LoVo (cell line): Measurements from ENCODE around the gene POLR2H.
A peak's percentile ranks its signal among the peaks of the same experiment; 100 is the strongest.

Source experiments
- DNase-seq: peaks from one replicate; pipeline ENCODE4 v3.0.0-alpha.2; 2016; ENCODE audit warnings: low spot score

Gene POLR2H

DNA sequence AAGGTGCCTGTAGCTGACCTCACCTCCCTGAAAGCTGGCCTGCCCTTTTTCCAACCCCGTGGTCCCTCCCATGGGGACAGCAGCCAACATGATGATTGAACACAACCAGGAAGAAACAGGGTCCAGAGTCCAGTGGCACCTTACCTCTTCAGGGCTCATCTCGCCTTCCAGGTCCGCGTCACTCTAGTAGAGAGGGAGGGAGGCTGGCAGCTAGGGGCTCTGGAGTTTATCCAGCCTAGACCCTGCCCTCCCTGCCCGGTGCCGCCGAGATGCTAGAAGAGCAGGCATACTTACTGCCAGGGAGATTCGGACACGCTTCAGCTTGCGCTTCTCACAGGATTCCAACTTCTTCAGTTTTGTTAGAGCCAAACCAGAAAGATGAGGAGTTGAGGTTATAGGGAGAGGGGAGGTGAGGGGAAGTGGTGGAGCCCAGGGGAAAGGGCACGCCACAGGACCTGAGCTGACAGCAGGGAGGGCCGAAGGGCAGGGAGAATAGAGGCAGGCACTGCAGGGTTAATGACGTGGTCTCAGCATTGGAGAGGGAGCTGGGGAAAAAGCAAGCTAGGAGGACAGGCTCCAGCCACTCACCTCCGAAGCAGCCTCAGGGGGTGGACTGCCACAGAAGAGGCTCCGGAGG is 9.2 kb upstream of the POLR2H start:
- DNase-seq: no peak

DNA sequence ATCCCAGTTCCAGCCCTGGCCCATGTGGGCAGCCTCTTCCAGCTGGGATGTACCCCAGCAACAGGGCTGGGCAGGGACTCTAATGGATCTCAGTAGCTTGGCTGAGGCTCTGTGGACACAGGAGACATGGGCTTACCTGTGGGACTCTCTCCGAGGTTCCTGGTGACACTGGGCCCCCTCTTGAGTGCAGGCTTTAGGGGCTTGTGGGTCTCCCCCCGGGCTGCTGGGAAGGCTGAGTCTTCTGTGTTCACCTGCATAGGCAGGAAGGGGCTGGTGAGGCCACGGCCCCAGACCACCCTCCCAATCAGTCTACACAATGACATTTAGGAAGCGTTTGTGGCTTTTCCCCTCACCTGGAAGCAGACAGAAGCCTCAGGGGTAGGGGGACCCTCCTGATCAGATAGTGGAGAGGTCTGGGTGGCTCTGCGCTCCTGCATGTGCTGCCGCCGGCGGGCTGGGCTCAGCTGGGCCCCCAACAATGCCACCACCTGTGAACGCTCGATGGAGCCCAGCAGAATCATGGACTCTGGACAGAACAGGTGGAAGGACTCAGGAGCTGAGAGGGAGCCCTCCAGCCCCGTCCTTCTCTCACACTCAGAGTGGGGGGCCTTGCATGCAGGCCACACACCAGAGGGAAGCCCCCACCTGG is 8.5 kb upstream of the POLR2H start:
- no peak for DNase-seq

DNA sequence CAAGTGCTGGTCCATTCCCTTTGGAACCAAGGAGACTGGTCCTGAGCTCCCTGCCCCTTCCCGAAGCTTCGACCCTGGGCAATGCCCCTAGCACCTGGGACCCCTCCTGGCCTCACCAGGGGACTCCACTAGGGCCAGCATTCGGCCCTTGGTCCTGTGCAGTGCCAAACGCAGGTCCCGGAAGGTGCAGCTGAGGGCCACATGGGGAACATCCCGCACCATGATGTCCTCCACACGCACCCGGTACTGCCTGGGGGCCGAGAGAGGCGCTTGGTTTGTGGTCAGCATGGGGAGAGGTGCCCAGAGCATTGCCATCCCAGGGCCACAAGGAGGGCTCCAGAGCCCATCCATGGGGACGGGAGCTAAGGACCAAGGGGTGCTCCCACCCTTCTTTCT is 8.0 kb upstream of the POLR2H start:
- no peak for DNase-seq

DNA sequence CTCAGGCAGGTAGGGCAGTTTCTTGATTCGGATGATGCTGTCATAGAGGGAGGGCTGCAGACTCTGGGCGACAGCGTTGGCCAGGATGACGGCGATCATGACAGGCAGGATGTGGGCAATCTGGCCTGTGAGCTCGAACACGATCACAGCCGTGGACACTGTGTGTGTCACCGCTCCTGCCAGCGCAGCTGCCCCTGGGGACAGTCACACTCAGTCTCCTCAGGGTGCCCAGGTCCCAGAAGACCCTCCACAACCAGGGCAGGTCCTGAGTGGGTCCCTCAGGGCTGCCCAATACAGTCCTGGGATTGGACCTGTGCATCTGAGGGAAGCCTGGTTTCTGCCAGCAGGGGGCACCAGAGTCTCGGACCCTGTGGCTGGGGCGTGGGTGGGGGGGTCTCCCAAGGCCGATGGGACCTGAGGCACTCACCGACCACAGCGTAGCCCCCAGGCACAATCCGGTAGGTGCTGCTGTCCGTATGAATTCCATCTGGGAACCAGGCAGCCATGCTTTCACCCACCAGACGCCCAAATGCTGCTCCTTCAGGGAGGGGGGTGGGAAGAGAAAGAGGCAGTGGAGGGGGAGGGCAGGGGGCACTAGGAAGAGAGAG is 7.3 kb upstream of the POLR2H start:
- no peak for DNase-seq

DNA sequence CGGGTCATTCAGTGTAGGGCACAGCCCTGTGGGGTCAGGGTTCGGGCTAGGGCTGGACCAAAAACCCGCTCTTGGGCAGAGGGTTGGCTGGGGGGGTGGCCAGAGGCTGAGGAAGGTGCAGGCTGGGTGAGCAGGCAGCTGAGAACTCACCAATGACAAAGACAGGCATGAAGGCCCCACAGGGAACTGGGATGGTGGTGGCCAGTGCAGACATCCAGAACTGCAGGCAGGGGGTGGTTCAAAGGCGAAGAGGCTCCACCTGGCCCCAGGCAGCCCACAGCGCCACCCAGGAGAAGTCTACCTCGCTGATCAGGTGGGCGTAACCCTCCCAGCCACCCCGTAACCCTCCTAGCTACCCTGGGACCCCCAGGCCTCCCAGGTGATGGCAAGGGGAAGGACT is 6.8 kb upstream of the POLR2H start:
- DNase-seq: no peak

DNA sequence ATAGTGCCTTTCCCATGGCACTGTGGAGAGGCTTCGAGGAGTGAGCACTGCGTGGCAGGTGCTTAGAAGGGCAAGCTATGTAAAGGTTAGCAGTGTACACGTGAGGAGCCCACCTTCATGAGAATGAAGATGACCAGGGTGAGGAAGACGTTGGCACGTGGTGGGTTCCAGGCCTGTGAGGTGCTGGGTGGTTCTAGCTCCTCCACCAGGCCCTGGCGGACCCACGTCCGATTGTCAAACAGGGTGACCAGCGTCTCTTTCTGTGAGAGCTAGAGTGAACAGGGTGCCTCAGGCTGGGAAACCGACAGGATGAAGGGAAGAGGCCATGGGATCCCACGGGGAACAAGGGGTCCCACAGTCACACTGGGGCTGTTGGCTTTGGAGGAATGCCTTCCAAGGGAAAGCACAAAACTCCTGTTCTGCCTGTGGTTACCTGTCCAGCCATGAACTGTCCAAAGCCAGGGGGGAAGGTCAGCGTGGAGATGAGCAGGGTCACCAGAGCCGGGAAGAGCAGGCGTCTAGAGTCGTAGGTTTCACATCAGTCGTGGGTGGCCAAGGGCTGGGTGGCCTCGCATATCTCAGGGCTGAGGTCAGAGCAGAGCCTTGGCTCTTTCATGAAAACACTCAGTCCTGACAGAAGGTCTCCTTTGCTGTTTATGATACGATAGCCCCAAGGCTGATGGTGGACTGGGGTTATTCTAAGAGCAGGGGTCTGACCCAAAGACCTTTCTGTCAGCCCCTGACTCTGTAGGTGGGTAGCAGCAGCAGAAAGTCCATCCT is 6.1 kb upstream of the POLR2H start:
- no peak for DNase-seq

DNA sequence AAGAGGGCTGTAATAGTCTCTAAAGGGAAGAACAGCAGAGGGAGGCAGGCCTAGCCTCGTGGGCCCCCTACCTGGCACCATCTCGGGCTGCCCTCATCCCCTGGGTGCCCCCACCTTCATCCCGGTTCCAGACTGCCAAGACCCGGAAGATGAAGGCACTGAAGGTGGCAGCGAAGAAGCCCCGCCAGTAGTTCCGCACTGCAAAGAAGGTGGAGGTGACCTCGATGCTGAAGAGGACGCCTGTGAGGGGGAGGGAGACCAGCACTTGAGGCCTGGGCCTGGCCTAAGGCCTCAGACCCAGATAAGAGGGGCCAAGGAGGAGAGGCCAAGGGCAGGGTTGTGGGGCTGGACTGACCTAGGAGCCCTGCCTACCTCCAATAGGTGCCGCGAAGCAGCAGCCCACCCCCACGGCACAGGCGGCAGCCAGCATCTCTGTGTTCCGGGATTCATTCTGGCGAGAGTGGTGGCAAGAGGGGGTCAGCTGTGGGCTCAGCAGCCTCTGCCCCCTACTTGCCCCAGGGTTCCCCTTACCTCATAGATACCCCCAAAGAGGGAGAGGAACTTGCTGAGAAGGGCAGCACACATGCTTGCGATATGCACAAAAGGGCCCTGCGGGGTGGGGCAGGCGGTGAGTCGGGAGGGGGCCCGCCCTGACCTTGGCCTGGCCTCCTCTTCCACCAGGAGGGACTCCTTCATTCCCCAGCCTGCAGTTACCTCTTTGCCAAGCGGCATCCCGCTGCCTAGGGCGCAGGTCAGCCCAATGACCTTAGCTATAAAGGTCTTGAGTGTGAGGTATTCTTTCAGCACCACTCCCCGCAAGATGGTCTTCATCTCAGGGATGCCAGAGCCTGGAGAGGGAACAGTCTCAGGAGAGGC is 4.0 kb upstream of the POLR2H start:
- no peak for DNase-seq

DNA sequence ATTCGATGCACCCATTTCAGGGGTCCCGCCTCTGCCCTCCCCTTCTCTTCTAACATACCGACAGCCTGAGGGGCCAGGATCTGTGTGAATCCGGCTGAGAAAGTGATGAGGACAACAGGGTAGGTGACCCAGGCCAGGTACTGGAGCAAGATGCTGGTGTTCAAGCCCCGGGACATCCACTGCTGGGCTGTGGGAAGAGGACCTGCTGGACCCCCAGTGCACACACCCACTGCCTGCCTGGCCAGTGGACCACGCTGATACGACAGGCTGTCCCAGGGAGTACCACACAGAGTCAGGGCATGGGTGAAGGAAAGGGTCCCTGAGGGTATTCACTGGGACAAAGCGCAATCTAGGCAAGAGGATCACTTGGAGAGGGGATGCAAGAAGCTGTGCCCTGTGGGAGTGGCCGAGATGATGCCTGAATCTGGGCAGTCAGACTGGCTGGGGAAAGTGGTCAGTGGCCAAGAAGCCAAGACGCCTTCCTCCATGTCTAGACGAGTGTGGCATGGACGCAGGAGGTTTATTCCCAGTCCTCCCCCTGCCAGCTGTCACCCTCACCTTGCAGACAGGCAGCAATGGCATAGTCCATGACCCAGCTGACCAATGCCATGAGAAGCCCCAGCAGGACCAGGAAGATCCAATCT is 3.3 kb upstream of the POLR2H start:
- DNase-seq: no peak

DNA sequence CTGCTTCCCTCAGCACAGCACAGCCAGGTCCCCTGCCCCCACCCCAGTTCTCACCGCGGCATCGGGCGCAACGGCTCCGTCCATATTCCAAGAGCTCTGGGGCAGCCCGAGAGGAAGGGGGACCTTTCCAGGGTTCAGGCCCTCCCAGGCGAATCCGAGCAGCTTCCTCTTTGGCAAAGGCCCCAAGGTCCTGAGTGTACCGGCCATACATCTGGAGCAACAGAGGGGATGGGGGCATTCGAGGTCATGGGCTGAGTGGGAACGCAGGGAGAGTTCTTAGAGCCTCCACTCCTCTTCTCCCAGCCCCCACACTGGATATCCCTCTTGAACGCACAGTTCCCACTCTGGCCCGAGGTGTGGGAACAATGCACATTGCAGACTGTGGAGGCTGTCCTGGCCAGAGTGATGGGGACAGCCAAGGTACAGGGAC is 2.6 kb upstream of the POLR2H start:
- no peak for DNase-seq

DNA sequence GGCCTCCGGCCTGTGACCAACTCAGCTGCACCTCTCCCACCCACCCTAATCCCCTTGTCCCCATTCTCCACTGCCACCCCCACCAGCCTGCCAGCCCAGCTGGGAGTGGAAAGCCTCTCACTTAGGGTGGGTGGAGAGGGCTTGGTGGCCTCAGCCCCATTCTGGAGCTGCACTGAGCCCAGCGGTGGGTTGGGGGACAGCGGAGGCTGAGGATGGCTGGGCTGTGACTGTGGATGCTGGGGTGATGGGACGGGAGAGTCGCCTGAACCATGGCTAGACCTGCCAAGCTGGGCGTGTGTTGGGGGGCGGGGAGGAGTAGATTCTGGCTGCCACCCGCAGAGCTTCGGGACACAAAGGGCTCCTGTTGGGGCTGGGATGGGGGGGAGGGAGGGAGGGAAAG is 1.9 kb upstream of the POLR2H start:
- no peak for DNase-seq

DNA sequence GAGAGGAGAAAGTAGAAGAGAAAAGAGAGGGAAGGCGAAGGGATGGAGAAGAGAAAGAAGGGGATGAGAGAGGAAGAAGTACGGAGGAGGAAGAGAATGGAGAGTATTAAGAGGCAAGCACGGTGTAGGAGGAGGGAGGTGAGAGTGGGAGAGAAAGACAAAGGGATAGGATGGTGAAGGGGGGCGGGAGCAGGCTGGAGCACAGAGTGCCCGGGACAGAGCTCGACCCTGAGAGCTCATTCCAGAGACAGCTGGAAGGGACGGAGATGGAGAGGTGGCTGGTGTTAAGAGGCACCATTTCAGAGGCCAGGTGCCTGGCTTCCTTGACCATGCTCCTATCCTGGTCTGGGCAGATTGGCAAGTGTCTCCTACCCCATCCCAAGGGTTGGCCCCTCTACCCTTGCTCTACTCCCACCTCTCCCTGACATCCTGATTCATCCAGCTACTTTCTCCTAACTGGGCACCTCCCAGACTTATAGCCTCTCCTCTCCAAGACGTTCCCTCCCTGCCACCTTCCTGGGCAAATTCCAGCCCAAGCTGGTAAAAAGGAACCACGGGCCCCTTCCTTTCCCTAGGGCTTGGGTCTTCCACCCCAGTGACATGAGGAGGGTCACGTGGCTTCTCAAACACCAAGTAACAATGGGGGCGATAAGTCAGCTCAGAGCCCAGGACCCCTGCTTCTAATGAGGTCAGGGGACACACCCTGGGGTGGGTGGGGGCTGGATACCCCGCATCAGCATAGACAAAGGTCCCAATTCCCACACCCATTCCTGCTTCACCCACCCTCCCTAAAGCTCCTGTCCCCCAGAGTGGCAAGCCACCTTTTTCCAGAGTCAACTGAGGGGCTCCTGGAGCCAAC is 1.2 kb upstream of the POLR2H start:
- no peak for DNase-seq

DNA sequence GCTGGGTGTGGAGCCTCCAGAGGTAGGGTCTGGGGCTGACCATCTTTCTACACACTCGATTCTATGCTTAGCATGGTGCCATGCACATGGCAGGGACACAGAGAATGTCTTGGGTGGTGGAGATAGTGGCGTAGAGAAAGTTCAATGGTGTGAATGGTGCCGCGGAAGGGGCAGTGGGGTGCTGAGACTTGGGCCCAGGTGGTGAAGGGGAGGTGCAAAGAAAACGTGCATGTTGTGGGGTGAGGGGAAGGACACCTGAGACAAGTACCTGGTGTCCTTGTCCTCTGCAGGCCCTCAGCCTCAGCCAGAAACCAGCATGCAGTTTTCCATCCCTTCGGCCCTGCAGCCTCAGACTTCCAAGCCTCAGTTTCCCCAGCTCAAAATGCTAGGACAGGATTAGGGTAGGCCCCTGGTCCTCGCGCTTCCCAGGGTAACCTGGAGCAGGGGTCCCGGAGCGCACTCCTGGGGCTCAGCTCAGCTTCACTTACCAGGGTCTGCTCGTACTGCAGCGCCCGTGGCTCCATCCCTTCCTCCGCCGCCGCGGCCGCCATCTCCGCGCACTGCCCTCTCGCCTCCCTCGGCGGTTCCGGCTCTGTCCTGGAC is 480 bp upstream of the POLR2H start:
- DNase-seq: no peak

DNA sequence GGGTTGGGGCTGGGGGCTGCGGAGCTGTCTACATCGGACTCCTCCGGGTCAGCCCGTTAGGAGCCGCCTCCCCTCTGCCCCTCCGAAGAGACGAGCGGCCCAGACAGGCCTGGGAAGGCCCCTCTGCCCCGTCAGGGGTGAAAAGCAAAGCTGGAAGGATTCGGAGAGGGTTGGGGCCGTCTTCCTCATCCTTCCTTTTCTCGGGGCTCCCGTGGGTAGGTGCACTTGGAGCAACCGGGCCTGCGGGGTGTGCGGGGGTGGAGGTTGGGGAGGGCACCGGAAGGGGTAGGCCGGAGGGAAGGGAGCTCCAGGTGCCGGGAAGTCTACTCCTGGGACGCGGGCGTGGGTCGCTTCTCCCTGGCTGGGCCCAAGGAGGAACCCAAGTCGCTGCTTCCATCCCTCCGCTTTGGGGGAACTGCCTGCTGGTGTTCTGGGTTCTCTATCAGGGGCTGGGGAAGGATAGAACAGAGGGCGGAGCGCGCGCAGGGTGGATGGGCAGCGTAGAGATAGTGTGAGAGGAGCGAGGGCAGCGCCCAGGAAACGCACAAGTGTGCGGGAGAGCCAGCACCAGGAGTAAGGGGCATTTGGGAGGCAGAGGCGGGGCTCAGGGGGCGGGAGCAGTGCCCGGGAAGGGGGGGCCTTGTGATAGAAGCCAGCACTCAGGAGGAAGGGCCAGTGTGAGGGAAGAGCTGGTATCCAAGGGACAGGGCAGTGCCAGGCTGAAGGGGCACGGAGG is 590 bp downstream of the POLR2H start:
- peak; percentile 66 for DNase-seq

DNA sequence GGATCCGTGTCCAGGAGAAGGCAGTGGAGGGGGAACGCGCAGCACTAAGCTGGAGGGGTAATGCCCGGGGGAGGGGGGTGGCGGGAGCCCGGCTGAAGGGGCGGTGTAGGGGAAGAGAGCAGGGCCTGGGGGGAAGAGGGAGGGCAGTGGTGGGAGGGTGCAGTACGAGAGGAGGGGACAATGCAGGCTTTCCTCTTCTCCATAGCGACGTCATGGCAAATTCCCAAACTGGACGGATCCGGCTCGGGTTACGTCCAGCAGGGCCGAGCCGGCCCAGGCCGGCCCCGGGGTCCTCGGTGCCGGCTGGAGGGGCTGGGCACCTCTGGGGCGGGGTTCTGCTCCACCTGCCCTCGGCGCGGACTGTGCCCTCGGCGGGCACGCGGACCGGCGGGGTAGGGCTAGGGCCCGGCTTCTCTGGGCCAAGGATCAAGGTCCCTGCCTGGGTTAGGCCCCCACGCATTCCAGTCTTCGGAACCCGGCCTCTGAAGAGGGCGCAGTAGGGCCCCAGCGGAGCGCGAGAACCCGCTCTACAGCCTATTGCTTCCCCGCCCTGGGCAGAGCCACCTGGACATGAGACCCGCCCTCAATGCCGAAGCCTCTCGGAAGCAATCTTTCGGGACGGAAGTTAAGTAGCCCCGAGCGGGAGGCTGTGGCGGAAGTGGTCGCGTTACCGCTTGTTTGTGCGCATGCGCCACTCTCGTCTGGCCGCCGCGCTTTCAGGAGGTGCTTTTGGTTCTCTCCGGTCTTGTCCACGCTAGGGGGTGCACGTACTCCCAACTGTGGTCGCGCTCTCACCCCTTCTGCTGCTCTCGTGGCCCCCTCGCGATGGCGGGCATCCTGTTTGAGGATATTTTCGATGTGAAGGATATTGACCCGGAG is 1.4 kb downstream of the POLR2H start:
- DNase-seq: peak; percentile 99

DNA sequence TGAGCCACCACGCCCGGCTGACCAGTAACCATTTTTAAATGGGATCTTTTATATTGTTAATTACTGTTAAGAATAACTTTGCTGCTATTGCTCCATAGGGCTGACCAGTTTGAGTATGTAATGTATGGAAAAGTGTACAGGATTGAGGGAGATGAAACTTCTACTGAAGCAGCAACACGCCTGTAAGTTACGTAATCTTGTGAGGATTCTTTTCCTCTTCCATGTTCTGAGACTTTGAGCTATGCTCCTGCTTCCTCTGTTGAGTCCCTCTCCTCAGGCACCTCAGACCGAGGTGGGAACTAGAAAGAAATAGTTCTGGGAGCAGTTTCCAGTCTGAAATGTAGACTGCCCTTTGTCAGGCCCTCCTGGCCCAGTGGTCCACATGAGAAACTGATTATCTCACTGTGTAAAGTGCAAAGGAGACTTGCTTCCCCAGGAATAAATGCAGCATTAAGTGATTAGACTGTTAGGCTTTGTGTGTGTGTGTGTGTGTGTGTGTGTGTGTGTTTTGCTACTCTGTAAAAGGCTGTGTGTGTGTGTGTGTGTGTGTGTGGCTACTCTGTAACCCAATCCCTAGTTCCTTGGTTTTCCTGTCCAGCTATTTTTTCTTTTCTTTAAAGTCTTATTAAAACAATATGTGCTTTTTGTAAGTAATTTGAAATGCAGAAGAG is 5.2 kb downstream of the POLR2H start:
- no peak for DNase-seq

DNA sequence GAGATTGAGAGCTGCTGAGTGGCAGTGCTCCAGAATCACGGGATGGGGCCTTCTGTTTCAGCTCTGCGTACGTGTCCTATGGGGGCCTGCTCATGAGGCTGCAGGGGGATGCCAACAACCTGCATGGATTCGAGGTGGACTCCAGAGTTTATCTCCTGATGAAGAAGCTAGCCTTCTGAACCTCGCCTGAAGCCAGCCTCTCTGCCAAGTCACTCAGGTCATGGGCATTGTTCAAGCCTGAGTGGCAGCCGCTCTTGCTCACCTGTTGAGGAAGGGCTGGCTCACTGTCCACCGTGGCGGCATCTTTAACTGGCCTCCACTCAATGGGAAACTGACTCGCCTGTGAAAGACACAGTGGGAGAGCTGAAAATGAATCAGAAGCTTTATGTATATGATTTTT is 6.6 kb downstream of the POLR2H start:
- DNase-seq: no peak

DNA sequence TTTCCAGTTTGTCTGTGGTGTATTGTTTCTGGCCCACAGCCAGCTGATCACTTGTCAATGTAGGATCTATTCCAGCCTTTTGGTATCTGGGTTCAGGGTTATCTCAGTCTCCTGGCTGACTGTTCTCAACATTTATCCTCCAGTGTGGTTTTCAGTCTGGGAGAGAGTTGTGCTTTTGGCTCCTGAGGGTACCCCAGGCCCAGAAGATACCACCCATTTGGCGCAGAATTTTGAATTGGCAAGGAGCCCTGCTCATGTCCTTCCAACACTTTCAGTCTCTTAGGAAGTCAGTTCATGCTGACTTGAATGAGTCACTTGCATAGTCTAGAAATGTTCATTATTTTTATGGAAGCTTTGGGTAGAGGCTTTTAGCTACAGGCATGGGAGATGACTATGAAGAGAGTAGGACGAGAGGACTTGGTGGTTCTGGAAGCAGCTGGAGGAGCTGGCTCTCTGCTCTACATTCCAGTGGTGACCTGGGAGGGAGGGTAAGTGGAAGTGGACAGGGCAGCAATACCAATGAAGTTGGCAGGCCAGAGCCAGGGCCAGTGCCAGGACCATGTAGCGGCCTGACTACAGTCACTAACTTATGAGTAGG is 7.2 kb downstream of the POLR2H start:
- no peak for DNase-seq
